ENCODE measurements around the gene GGNBP2.
A peak's percentile ranks its signal among the peaks of the same experiment; 100 is the strongest.
"Not testable (repeated sequence)": the region's sequence is repeated elsewhere in the genome, so short reads cannot be mapped to it uniquely, and the experiment has no call there.

The GGNBP2 gene

DNA sequence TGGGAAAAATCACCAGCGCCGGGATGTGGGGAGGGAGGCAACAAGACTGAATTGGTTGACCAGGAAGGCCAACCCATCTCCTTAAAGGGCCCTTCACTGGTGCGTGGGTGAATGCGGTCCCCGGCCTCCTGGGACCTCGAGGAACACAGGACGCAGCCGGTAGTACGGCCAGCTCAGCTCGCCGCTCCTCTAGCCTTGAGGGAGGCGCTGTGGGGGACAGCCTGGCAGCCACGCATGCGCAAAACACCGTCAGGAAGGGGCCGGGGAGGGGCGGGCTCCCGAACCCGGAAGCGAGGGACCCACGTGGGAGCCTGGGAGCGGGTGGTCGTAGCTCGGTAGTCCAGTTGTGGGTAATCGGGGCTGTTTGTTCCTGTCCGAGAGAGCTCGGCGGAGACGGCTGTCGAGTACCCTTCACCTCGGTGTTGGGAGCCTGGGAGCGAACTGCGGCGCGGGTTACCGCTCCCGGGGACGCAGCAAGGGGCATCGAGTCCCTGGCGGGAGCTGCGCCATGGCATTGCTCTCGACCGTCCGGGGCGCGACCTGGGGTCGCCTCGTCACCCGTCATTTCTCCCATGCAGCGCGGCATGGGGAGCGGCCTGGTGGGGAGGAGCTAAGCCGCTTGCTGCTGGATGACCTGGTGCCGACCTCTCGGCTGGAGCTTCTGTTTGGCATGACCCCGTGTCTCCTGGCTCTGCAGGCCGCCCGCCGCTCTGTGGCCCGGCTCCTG is 56.7 kb downstream of the GGNBP2 start, which contains the start of gene MRM1:
Gene MRM1 (plus strand): TSS at position 281 of the 727 bp plus-strand sequence. CDS start 228 bp downstream, at position 509.
- no peaks in the 10 kb centered on the region for H3K27me3 ChIP-seq (ENCODE audit: control insufficient read depth, insufficient read depth, low read length)
- H3K4me1 ChIP-seq (ENCODE audit: control insufficient read depth, insufficient read depth, low read length), result peaks cover 5% of the 10 kb centered on the region
- peak within 1 kb of the TSS; percentile 78 for H3K27ac ChIP-seq (ENCODE audit: low read depth, low read length)
- H3K4me3 ChIP-seq (ENCODE audit: low read length), result peak within 1 kb of the TSS; percentile 96
- peak within 1 kb of the TSS; percentile 78 for H3K9ac ChIP-seq (ENCODE audit: low read length)
- H3K36me3 ChIP-seq (ENCODE audit: control insufficient read depth, insufficient read depth, low read length), result no peaks in the 10 kb centered on the region

- Histone ChIP-seq H3K27me3 (ENCODE audit: control insufficient read depth, insufficient read depth, low read length) (no peaks in the 10 kb centered on the region), H3K36me3 (ENCODE audit: control insufficient read depth, insufficient read depth, low read length) (no peaks in the 10 kb centered on the region), H3K27ac (ENCODE audit: low read depth, low read length) (peak overlapping the region; percentile 78), H3K9ac (ENCODE audit: low read length) (peak overlapping the region; percentile 78), H3K4me1 (ENCODE audit: control insufficient read depth, insufficient read depth, low read length) (peaks cover 5% of the 10 kb centered on the region), H3K4me3 (ENCODE audit: low read length) (peak overlapping the region; percentile 96)
These were observed 57.5 kb downstream of the GGNBP2 start for GRCh38 chr17:36602030-36602748.

DNA sequence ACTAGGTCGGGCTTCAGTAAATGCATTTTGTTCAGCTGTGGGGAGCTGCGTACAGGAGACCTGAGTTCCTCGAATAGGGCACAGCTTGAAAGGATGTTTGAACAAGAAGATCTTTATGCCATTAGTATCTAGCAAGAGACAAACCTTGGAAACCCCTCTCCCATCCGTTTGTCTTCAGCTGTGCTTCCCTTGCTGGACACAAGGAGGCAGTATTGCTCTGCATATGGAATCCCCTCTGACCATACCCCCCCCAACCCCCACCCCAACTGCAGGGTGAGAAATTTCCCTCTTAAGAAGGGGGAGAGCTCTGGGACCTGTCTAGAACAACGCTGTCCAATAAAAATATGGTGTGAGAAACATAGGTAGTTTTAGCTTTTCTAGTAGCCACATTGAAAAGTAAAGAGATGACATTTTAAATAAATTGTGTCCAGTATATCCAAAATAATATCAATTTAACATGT is 58.2 kb downstream of the GGNBP2 start:
- Histone ChIP-seq H3K4me3 (ENCODE audit: low read length) (peak overlapping the region; percentile 96), H3K27me3 (ENCODE audit: control insufficient read depth, insufficient read depth, low read length) (no peaks in the 10 kb centered on the region), H3K9ac (ENCODE audit: low read length) (no peak overlapping the region), H3K27ac (ENCODE audit: low read depth, low read length) (no peak overlapping the region), H3K4me1 (ENCODE audit: control insufficient read depth, insufficient read depth, low read length) (peaks cover 5% of the 10 kb centered on the region), H3K36me3 (ENCODE audit: control insufficient read depth, insufficient read depth, low read length) (no peaks in the 10 kb centered on the region)

DNA sequence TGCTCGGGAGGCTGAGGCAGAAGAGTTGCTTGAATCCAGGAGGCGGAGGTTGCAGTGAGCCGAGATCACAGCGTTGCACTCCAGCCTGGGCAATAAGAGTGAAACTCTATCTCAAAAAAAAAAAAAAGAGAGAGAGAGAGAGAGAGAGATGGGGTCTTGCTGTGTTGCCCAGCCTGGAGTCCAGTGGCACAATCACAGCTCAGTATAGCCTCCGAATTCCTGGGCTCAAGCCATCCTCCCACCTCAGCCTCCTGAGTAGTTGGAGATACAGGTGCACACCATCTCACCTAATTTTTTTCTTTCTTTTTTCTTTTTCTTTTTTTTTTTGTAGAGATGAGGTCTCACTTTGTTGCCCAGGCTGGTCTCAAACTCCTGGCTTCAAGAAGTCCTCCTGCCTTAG is 60.3 kb downstream of the GGNBP2 start:
- H3K27ac ChIP-seq (ENCODE audit: low read depth, low read length); H3K4me3 ChIP-seq (ENCODE audit: low read length); H3K27me3 ChIP-seq (ENCODE audit: control insufficient read depth, insufficient read depth, low read length); H3K9ac ChIP-seq (ENCODE audit: low read length); H3K4me1 ChIP-seq (ENCODE audit: control insufficient read depth, insufficient read depth, low read length); H3K36me3 ChIP-seq (ENCODE audit: control insufficient read depth, insufficient read depth, low read length): not testable (repeated sequence)

DNA sequence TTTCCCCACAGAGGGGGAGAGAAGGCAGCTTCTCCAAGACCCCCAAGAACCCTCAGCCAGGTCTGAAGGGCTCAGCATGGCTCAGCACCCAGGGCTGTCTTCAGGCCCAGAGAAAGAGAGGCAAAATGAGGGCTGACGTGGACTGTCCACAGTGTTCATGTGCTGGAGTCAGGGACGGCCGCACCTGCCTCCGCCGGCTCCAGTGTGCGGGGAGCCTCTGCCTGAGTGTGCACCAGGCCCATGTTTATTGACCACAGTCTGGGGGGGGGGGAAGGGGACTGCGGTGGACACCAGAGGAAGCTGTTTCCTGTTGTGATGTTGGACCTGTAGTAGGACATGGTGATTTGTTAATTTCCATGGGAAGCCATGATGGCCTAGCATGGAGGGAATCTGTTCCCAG is 63.6 kb downstream of the GGNBP2 start:
- H3K9ac ChIP-seq (ENCODE audit: low read length), result no peak overlapping the region
- H3K36me3 ChIP-seq (ENCODE audit: control insufficient read depth, insufficient read depth, low read length), result no peaks in the 10 kb centered on the region
- no peaks in the 10 kb centered on the region for H3K4me1 ChIP-seq (ENCODE audit: control insufficient read depth, insufficient read depth, low read length)
- no peaks in the 10 kb centered on the region for H3K27me3 ChIP-seq (ENCODE audit: control insufficient read depth, insufficient read depth, low read length)
- no peak overlapping the region for H3K27ac ChIP-seq (ENCODE audit: low read depth, low read length)
- no peak overlapping the region for H3K4me3 ChIP-seq (ENCODE audit: low read length)

- Histone ChIP-seq H3K27ac (ENCODE audit: low read depth, low read length) (no peak overlapping the region), H3K9ac (ENCODE audit: low read length) (no peak overlapping the region), H3K27me3 (ENCODE audit: control insufficient read depth, insufficient read depth, low read length) (no peaks in the 10 kb centered on the region)
These were observed 64.2 kb downstream of the GGNBP2 start for GRCh38 chr17:36608794-36609497.

DNA sequence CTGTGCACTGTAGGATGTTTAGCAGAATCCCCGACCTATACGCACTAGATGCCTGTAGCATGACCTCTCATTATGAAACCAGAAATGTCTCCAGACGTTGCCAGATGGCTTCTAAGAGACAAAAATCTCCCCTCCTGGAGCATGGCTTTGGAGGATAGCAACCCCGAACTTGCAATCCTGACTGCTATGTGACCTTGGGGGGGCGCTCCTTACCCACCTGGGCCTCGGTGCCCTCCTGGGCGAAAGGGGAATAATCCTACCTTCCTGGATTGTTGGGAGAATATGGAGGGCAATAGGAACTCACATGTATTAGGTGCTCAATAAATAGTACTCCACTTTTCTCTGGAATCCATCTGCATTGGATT is 64.8 kb downstream of the GGNBP2 start:
- H3K27ac ChIP-seq (ENCODE audit: low read depth, low read length), result no peak overlapping the region
- H3K9ac ChIP-seq (ENCODE audit: low read length), result no peak overlapping the region
- no peaks in the 10 kb centered on the region for H3K36me3 ChIP-seq (ENCODE audit: control insufficient read depth, insufficient read depth, low read length)
- no peak overlapping the region for H3K4me3 ChIP-seq (ENCODE audit: low read length)
- no peaks in the 10 kb centered on the region for H3K27me3 ChIP-seq (ENCODE audit: control insufficient read depth, insufficient read depth, low read length)
- no peaks in the 10 kb centered on the region for H3K4me1 ChIP-seq (ENCODE audit: control insufficient read depth, insufficient read depth, low read length)

More at GRCh38 chr17:36608794-36609497, 64.2 kb downstream of the GGNBP2 start:
- Histone ChIP-seq H3K36me3 (ENCODE audit: control insufficient read depth, insufficient read depth, low read length) (no peaks in the 10 kb centered on the region), H3K4me1 (ENCODE audit: control insufficient read depth, insufficient read depth, low read length) (no peaks in the 10 kb centered on the region), H3K4me3 (ENCODE audit: low read length) (no peak overlapping the region)

DNA sequence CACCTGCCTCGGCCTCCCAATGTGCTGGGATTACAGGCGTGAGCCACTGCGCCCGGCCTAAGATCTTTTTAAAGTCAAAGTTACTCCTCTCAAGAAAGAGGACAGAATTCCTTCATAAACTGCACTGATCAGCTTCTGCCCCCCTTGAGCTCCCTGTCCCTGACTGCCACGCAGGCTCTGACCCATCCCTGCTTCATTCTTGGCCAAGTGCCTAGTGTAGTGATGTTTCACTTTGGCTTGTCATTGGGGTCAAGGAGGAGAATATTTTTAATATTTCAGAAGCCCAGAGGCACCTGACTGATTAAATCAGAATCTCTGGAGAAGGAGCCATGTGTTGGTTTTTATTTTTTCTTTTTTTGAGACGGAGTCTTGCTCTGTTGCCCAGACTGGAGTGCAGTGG is 65.8 kb downstream of the GGNBP2 start:
- no peaks in the 10 kb centered on the region for H3K36me3 ChIP-seq (ENCODE audit: control insufficient read depth, insufficient read depth, low read length)
- no peaks in the 10 kb centered on the region for H3K4me1 ChIP-seq (ENCODE audit: control insufficient read depth, insufficient read depth, low read length)
- H3K4me3 ChIP-seq (ENCODE audit: low read length), result no peak overlapping the region
- no peak overlapping the region for H3K27ac ChIP-seq (ENCODE audit: low read depth, low read length)
- no peak overlapping the region for H3K9ac ChIP-seq (ENCODE audit: low read length)
- H3K27me3 ChIP-seq (ENCODE audit: control insufficient read depth, insufficient read depth, low read length), result no peaks in the 10 kb centered on the region

DNA sequence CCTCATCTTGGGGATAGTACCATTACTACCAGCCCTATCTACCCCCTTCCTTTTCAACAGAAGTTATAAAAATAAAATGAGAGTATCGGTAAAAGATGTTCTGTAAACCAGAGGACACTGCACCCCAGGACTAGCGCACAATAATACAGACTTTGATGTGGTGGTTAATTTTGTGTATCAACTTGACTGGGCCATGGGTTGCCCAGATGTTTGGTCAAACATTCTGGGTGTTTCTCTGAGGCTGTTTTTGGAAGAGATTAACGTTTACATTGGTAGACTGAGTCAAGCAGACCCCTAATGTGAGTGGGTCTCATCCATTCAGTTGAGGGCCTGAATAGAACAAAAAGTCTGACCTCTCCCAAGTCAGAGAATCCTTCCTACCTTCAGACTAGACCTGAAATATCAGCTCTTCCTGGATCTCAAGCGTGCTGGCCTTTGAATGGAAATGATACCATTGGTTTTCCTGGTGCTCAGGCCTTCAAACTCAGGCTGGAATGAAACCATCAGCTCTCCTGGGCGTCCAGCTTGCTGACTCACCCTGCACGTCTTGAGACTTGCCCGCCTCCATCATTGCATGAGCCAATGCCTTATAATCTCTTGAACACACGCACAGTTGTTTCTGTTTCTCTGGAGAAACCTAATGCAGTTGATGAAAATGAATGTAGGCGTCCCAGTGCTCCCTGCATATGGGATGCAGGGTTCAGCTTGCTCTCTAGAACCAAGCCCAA is 66.8 kb downstream of the GGNBP2 start:
- no peak overlapping the region for H3K4me3 ChIP-seq (ENCODE audit: low read length)
- no peak overlapping the region for H3K27ac ChIP-seq (ENCODE audit: low read depth, low read length)
- peaks cover 5% of the 10 kb centered on the region for H3K27me3 ChIP-seq (ENCODE audit: control insufficient read depth, insufficient read depth, low read length)
- H3K9ac ChIP-seq (ENCODE audit: low read length), result no peak overlapping the region
- H3K4me1 ChIP-seq (ENCODE audit: control insufficient read depth, insufficient read depth, low read length), result no peaks in the 10 kb centered on the region
- H3K36me3 ChIP-seq (ENCODE audit: control insufficient read depth, insufficient read depth, low read length), result no peaks in the 10 kb centered on the region

DNA sequence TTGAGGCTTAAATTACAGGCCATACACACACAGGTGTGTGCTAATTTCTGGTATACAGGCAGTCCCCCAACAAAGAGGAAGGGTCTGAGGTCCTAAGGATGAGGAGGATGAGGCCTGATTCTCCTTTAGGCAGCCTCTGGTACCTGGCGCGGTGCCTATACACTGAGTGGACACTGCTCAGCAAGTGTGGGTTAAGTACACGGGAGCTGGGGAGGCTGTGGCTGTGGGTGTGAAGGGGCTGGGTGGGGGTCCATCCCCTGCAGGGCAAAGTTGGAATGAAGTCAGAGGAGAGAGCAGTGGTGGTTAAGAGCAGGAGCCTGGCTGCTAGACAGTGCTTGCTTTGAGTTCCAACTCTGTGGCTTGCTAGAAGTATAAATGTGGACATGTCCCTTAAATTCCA is 67.6 kb downstream of the GGNBP2 start:
- H3K4me1 ChIP-seq (ENCODE audit: control insufficient read depth, insufficient read depth, low read length), result no peaks in the 10 kb centered on the region
- no peaks in the 10 kb centered on the region for H3K36me3 ChIP-seq (ENCODE audit: control insufficient read depth, insufficient read depth, low read length)
- H3K27me3 ChIP-seq (ENCODE audit: control insufficient read depth, insufficient read depth, low read length), result peaks cover 5% of the 10 kb centered on the region
- H3K27ac ChIP-seq (ENCODE audit: low read depth, low read length), result no peak overlapping the region
- no peak overlapping the region for H3K4me3 ChIP-seq (ENCODE audit: low read length)
- no peak overlapping the region for H3K9ac ChIP-seq (ENCODE audit: low read length)

GRCh38 chr17:36613155-36613554 is 68.4 kb downstream of the GGNBP2 start:
- H3K9ac ChIP-seq (ENCODE audit: low read length), result no peak overlapping the region
- H3K27me3 ChIP-seq (ENCODE audit: control insufficient read depth, insufficient read depth, low read length), result peaks cover 5% of the 10 kb centered on the region
- H3K4me3 ChIP-seq (ENCODE audit: low read length), result no peak overlapping the region
- H3K36me3 ChIP-seq (ENCODE audit: control insufficient read depth, insufficient read depth, low read length), result no peaks in the 10 kb centered on the region
- no peak overlapping the region for H3K27ac ChIP-seq (ENCODE audit: low read depth, low read length)
- no peaks in the 10 kb centered on the region for H3K4me1 ChIP-seq (ENCODE audit: control insufficient read depth, insufficient read depth, low read length)

DNA sequence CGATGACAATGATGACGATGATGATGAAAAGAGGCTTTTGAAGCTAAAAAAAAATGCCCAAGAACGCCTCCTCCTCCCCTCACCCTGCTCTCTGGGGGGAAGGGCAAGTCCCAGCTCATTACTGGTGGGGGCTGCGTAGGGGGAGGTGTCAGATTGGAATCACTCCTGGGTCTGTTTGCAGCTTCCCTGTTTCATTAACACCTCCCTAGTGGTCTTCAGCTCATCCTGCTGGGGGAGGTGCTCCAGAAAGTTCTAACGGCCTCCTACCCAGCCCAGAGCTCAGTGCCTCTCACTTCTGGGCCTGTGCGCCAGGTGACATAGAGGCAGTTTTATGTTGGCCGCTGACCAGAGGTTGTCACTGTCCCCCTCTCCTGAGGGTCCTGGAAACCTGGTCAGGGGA is 69.4 kb downstream of the GGNBP2 start:
- H3K27ac ChIP-seq (ENCODE audit: low read depth, low read length), result no peak overlapping the region
- H3K4me3 ChIP-seq (ENCODE audit: low read length), result no peak overlapping the region
- H3K27me3 ChIP-seq (ENCODE audit: control insufficient read depth, insufficient read depth, low read length), result peaks cover 5% of the 10 kb centered on the region
- H3K36me3 ChIP-seq (ENCODE audit: control insufficient read depth, insufficient read depth, low read length), result no peaks in the 10 kb centered on the region
- H3K9ac ChIP-seq (ENCODE audit: low read length), result no peak overlapping the region
- H3K4me1 ChIP-seq (ENCODE audit: control insufficient read depth, insufficient read depth, low read length), result no peaks in the 10 kb centered on the region
